Esophagus muscularis mucosa (tissue), 4 donors: ENCODE data around the gene MKRN2OS. TPM values are rescaled to one million over a fixed set of nuclear protein-coding genes. Genes with fewer than 3 reads are reported as not detected.

Experiments used
- DNase-seq: peaks from one replicate; pipeline ENCODE4 v3.0.0-alpha.2; 2017; ENCODE audit errors: extremely low spot score
- H3K27ac ChIP-seq, 4 donors: fragments of 200-600 bp; sonication (generic); replicated peaks in 1 of 4; 1 replicate in 3 of 4; 2 replicates in 1 of 4; pipeline ENCODE4 v1.5.1; 2016 to 2019; ENCODE audit warnings: mild to moderate bottlenecking in 1 of 4
- H3K27me3 ChIP-seq, 4 donors: fragments of 200-600 bp; sonication (generic); one replicate each; pipeline versions ENCODE4 v1.5.1 to v1.6.0; 2016 to 2019
- H3K36me3 ChIP-seq, 4 donors: fragments of 200-600 bp; sonication (generic); one replicate each; pipeline ENCODE4 v1.5.1; 2016 to 2019
- H3K4me1 ChIP-seq, 4 donors: fragments of 200-600 bp; sonication (generic); one replicate each; pipeline ENCODE4 v1.5.1; 2016 to 2019
- H3K4me3 ChIP-seq, 4 donors: fragments of 200-600 bp; sonication (generic); 1 replicate in 2 of 4; 2 replicates in 2 of 4; pipeline ENCODE4 v1.5.1; 2016 to 2019; ENCODE audit warnings: mild to moderate bottlenecking in 4 of 4, moderate library complexity in 1 of 4
- H3K9me3 ChIP-seq, 4 donors: fragments of 200-600 bp; sonication (generic); 1 replicate in 3 of 4; 2 replicates in 1 of 4; pipeline ENCODE4 v1.5.1; 2016 to 2019
- CTCF ChIP-seq, 3 experiments: fragments of 200-600 bp in 2 of 3; fragments of 450-650 bp in 1 of 3; sonication (generic) in 2 of 3; IDR thresholded peaks; one replicate each; pipeline ENCODE4 v1.5.1; 2017 to 2019; ENCODE audit warnings: antibody characterized with exemption in 3 of 3, mild to moderate bottlenecking in 2 of 3, moderate library complexity in 1 of 3
- EP300 ChIP-seq: sonication (generic); formaldehyde crosslinking; IDR thresholded peaks from one replicate; pipeline ENCODE4 v1.6.1; 2017; ENCODE audit warnings: antibody characterized with exemption
- POLR2A ChIP-seq: fragments of 450-650 bp; IDR thresholded peaks from one replicate; pipeline ENCODE4 v1.6.1; 2017; ENCODE audit warnings: antibody characterized with exemption, moderate library complexity, mild to moderate bottlenecking, low read depth
- POLR2AphosphoS5 ChIP-seq, 2 donors: sonication (generic); formaldehyde crosslinking; IDR thresholded peaks; one replicate each; pipeline ENCODE4 v1.6.1; 2017; ENCODE audit warnings: antibody characterized with exemption in 2 of 2
- WGBS: methylation state at CpG from one replicate; pipeline ENCODE4 v1.1.5; 2018; 5-methylcytosine and 5-hydroxymethylcytosine counted together
- intact Hi-C: fragments of 100-400 bp; cut with DNase I; formaldehyde crosslinking; loops from one replicate; pipeline ENCODE4 v1.15.1; 2023
- total RNA-seq, 4 donors: library from RNA; depleted of rRNA; stranded (reverse); fragments of >200 nt; gene quantifications; one replicate each; pipeline versions ENCODE4 v1.1.0 to v1.2.1, GENCODE V29; 2016

The MKRN2OS gene
- total RNA-seq, 4 donors from 2014 or later = not detected

- no peak for DNase-seq
- H3K4me1 ChIP-seq = peaks cover 0 to 5% (median 4%) of the 10 kb centered on the region in 4 donors
- 81% methylated on average over 3 of the region's 3 CpGs for WGBS
- H3K27me3 ChIP-seq = no peaks in the 10 kb centered on the region
- intact Hi-C loops = no loop called here
- no peak overlapping the region for H3K4me3 ChIP-seq
- peak overlapping the region in 1 of 4 donors; percentile 7 for H3K27ac ChIP-seq
- no peak for TF ChIP-seq EP300
- no peak for TF ChIP-seq POLR2A
- no peak for TF ChIP-seq CTCF (IDR thresholded peaks at IDR 0.05)
- TF ChIP-seq POLR2AphosphoS5 (IDR thresholded peaks at IDR 0.05) = no peak
- H3K9me3 ChIP-seq = no peaks in the 10 kb centered on the region
- peaks cover 63 to 100% (median 95%) of the 10 kb centered on the region in 4 donors for H3K36me3 ChIP-seq
Observed at GRCh38 chr3:12579456-12579855, 34.2 kb upstream of the MKRN2OS start.

GRCh38 chr3:12578742-12579141 lies 33.4 kb upstream of the MKRN2OS start:
- no peaks in the 10 kb centered on the region for H3K27me3 ChIP-seq
- no peak for DNase-seq
- WGBS = 90% methylated on average over 2 of the region's 2 CpGs
- TF ChIP-seq CTCF (IDR thresholded peaks at IDR 0.05) = peak in 1 of 3 experiments; percentile 5
- no peak for TF ChIP-seq POLR2A
- H3K27ac ChIP-seq = no peak overlapping the region
- H3K9me3 ChIP-seq = no peaks in the 10 kb centered on the region
- peaks cover 0 to 9% (median 7%) of the 10 kb centered on the region in 4 donors for H3K4me1 ChIP-seq
- peaks cover 63 to 100% (median 95%) of the 10 kb centered on the region in 4 donors for H3K36me3 ChIP-seq
- no peak overlapping the region for H3K4me3 ChIP-seq
- intact Hi-C loops = no loop called here

- Histone ChIP-seq H3K27ac (no peak overlapping the region), H3K36me3 (peaks cover 60 to 100% (median 95%) of the 10 kb centered on the region in 4 donors), H3K4me1 (peaks cover 0 to 9% (median 7%) of the 10 kb centered on the region in 4 donors), H3K4me3 (no peak overlapping the region), H3K9me3 (no peaks in the 10 kb centered on the region), H3K27me3 (no peaks in the 10 kb centered on the region)
- TF ChIP-seq CTCF (IDR thresholded peaks at IDR 0.05) (no peak), EP300 (no peak), POLR2A (no peak), POLR2AphosphoS5 (IDR thresholded peaks at IDR 0.05) (no peak)
- no peak for DNase-seq
- intact Hi-C loops = no loop called here
- 86% methylated on average over 5 of the region's 5 CpGs for WGBS
Observed at GRCh38 chr3:12577379-12577778, 32.1 kb upstream of the MKRN2OS start.

GRCh38 chr3:12574661-12575060 lies 29.4 kb upstream of the MKRN2OS start:
- Histone ChIP-seq H3K27ac (no peak overlapping the region), H3K36me3 (peaks cover 69 to 100% (median 96%) of the 10 kb centered on the region in 4 donors), H3K4me1 (peaks cover 0 to 9% (median 7%) of the 10 kb centered on the region in 4 donors), H3K9me3 (no peaks in the 10 kb centered on the region), H3K27me3 (no peaks in the 10 kb centered on the region), H3K4me3 (no peak overlapping the region)
- no peak for DNase-seq
- no peak for TF ChIP-seq POLR2A
- TF ChIP-seq EP300 = no peak
- TF ChIP-seq POLR2AphosphoS5 (IDR thresholded peaks at IDR 0.05) = no peak
- no peak for TF ChIP-seq CTCF (IDR thresholded peaks at IDR 0.05)
- intact Hi-C loops = no loop called here
- 63% methylated on average over 7 of the region's 7 CpGs for WGBS

GRCh38 chr3:12574131-12574530 lies 28.8 kb upstream of the MKRN2OS start:
- no peak for DNase-seq
- H3K4me3 ChIP-seq = no peak overlapping the region
- no peaks in the 10 kb centered on the region for H3K27me3 ChIP-seq
- no peak overlapping the region for H3K27ac ChIP-seq
- peaks cover 0 to 9% (median 7%) of the 10 kb centered on the region in 4 donors for H3K4me1 ChIP-seq
- intact Hi-C loops = no loop called here
- TF ChIP-seq POLR2A (no peak), POLR2AphosphoS5 (IDR thresholded peaks at IDR 0.05) (no peak), EP300 (no peak), CTCF (IDR thresholded peaks at IDR 0.05) (no peak)
- peaks cover 70 to 100% (median 95%) of the 10 kb centered on the region in 4 donors for H3K36me3 ChIP-seq
- no peaks in the 10 kb centered on the region for H3K9me3 ChIP-seq
- 98% methylated on average over 5 of the region's 6 CpGs for WGBS
